ENCODE measurements around the gene PTPN4. TPM values are rescaled to one million over a fixed set of nuclear protein-coding genes. Genes with fewer than 3 reads are reported as not detected.

PTPN4 gene
- total RNA-seq (2014; rRNA removed; shearing (Covaris generic)) = 33.1 and 34.3 TPM in 2 replicates
- 19.6 and 24.1 TPM in 2 replicates for polyA plus RNA-seq (2014; cell fraction: nucleus; rRNA removed)

- peak; percentile 98 for DNase-seq (ENCODE audit: extremely low read depth, low read depth)
Observed at GRCh38 chr2:119759451-119760236, at the start of gene PTPN4. Gene PTPN4, plus strand, starts transcription at chr2:119759922. Its CDS starts 49,932 bp downstream, at chr2:119809854.

- no peak for DNase-seq (ENCODE audit: extremely low read depth, low read depth)
Observed at GRCh38 chr2:119710281-119710680, 49.4 kb upstream of the PTPN4 start.

GRCh38 chr2:119711352-119711751 lies 48.4 kb upstream of the PTPN4 start:
- no peak for DNase-seq (ENCODE audit: extremely low read depth, low read depth)

GRCh38 chr2:119712571-119712970 lies 47.2 kb upstream of the PTPN4 start:
- no peak for DNase-seq (ENCODE audit: extremely low read depth, low read depth)

GRCh38 chr2:119713819-119714490 lies 45.8 kb upstream of the PTPN4 start:
- DNase-seq (ENCODE audit: extremely low read depth, low read depth) = no peak

GRCh38 chr2:119715409-119716283 lies 44.1 kb upstream of the PTPN4 start:
- DNase-seq (ENCODE audit: extremely low read depth, low read depth) = no peak

- no peak for DNase-seq (ENCODE audit: extremely low read depth, low read depth)
Observed at GRCh38 chr2:119716284-119716672, 43.4 kb upstream of the PTPN4 start.

GRCh38 chr2:119718501-119719260 lies 41.0 kb upstream of the PTPN4 start:
- DNase-seq (ENCODE audit: extremely low read depth, low read depth) = no peak

- DNase-seq (ENCODE audit: extremely low read depth, low read depth) = no peak
Observed at GRCh38 chr2:119719261-119719627, 40.5 kb upstream of the PTPN4 start.

GRCh38 chr2:119721043-119721442 lies 38.7 kb upstream of the PTPN4 start:
- no peak for DNase-seq (ENCODE audit: extremely low read depth, low read depth)

GRCh38 chr2:119721462-119721861 lies 38.3 kb upstream of the PTPN4 start:
- no peak for DNase-seq (ENCODE audit: extremely low read depth, low read depth)

- no peak for DNase-seq (ENCODE audit: extremely low read depth, low read depth)
Observed at GRCh38 chr2:119721904-119722303, 37.8 kb upstream of the PTPN4 start.

GRCh38 chr2:119723186-119723585 lies 36.5 kb upstream of the PTPN4 start:
- DNase-seq (ENCODE audit: extremely low read depth, low read depth) = no peak

- no peak for DNase-seq (ENCODE audit: extremely low read depth, low read depth)
Observed at GRCh38 chr2:119723784-119724467, 35.8 kb upstream of the PTPN4 start.

- DNase-seq (ENCODE audit: extremely low read depth, low read depth) = no peak
Observed at GRCh38 chr2:119724656-119725485, 34.9 kb upstream of the PTPN4 start.

- no peak for DNase-seq (ENCODE audit: extremely low read depth, low read depth)
Observed at GRCh38 chr2:119727493-119727892, 32.2 kb upstream of the PTPN4 start.

- no peak for DNase-seq (ENCODE audit: extremely low read depth, low read depth)
Observed at GRCh38 chr2:119728421-119728820, 31.3 kb upstream of the PTPN4 start.

GRCh38 chr2:119730671-119731177 lies 29.0 kb upstream of the PTPN4 start:
- DNase-seq (ENCODE audit: extremely low read depth, low read depth) = no peak

- DNase-seq (ENCODE audit: extremely low read depth, low read depth) = no peak
Observed at GRCh38 chr2:119731983-119732382, 27.7 kb upstream of the PTPN4 start.

Data from NCI-H460 (cell line).